SH-SY5Y (cell line): ENCODE results near the gene LRRC74A.

Source experiments
- GATA2 ChIP-seq: IDR thresholded peaks from 2 replicates; pipeline ENCODE4 v1.6.1; 2011; ENCODE audit warnings: mild to moderate bottlenecking, low read depth, low read length
- GATA3 ChIP-seq: IDR thresholded peaks from 2 replicates; pipeline ENCODE4 v1.6.1; 2011; ENCODE audit warnings: low read depth, mild to moderate bottlenecking, low read length, moderate library complexity

GRCh38 chr14:76917158-76917596, 91.0 kb downstream of the LRRC74A start:
- no peak for TF ChIP-seq GATA3
- TF ChIP-seq GATA2 = peak; percentile 51
